Endodermal cell (in vitro differentiated cells): ENCODE results near the gene PTPRE. TPM values are rescaled to one million over a fixed set of nuclear protein-coding genes. Genes with fewer than 3 reads are reported as not detected.

Experiments
- DNase-seq: peaks from one replicate; pipeline ENCODE4 v3.0.0-alpha.2; 2017
- H3K27ac ChIP-seq: 2 replicates; pipeline ENCODE4 v1.5.1; 2013; ENCODE audit warnings: mild to moderate bottlenecking, low read depth, low read length, moderate library complexity
- H3K27me3 ChIP-seq: 2 replicates; pipeline ENCODE4 v1.6.1; 2013; ENCODE audit warnings: mild to moderate bottlenecking, low read length, moderate library complexity; ENCODE audit not compliant: insufficient read depth, control insufficient read depth, poor library complexity, severe bottlenecking
- H3K36me3 ChIP-seq: 2 replicates; pipeline ENCODE4 v1.7.0; 2013; ENCODE audit warnings: mild to moderate bottlenecking, low read length, moderate library complexity; ENCODE audit not compliant: control insufficient read depth, insufficient read depth
- H3K4me1 ChIP-seq: one replicate; pipeline ENCODE4 v1.7.0; 2013; ENCODE audit warnings: low read length; ENCODE audit not compliant: control insufficient read depth, insufficient read depth
- H3K4me3 ChIP-seq: 2 replicates; pipeline ENCODE4 v1.5.1; 2013; ENCODE audit warnings: mild to moderate bottlenecking, low read length, moderate library complexity
- H3K9ac ChIP-seq: 2 replicates; pipeline ENCODE4 v1.6.1; 2013; ENCODE audit warnings: mild to moderate bottlenecking, low read length, moderate library complexity; ENCODE audit not compliant: poor library complexity, severe bottlenecking; ENCODE audit errors: extremely low read depth
- H3K9me3 ChIP-seq: 2 replicates; pipeline ENCODE4 v1.6.1; 2013; ENCODE audit warnings: mild to moderate bottlenecking, low read length, moderate library complexity; ENCODE audit not compliant: control insufficient read depth
- H3K27ac Mint-ChIP-seq: 2 replicates; pipeline ENCODE4 v1.8.0; 2020; ENCODE audit warnings: mixed read lengths
- H3K27me3 Mint-ChIP-seq: 2 replicates; pipeline ENCODE4 v1.8.0; 2021; ENCODE audit warnings: mild to moderate bottlenecking, mixed read lengths; ENCODE audit not compliant: insufficient read depth
- H3K36me3 Mint-ChIP-seq: 2 replicates; pipeline ENCODE4 v1.8.0; 2020; ENCODE audit warnings: low read depth, mixed read lengths
- H3K4me1 Mint-ChIP-seq: 2 replicates; pipeline ENCODE4 v1.8.0; 2020; ENCODE audit warnings: mixed read lengths
- H3K4me3 Mint-ChIP-seq: 2 replicates; pipeline ENCODE4 v1.8.0; 2020; ENCODE audit warnings: mild to moderate bottlenecking, moderate library complexity, mixed read lengths
- H3K9me3 Mint-ChIP-seq: 2 replicates; pipeline ENCODE4 v1.8.0; 2020; ENCODE audit warnings: mild to moderate bottlenecking, mixed read lengths
- WGBS, 2 experiments: methylation state at CpG; one replicate each; pipeline versions ENCODE4 v1.1.5 to v1.1.7; 2013; ENCODE audit warnings: missing lambda C conversion rate in 2 of 2, mixed read lengths in 1 of 2; ENCODE audit not compliant: insufficient coverage in 1 of 2, insufficient read length in 1 of 2; 5-methylcytosine and 5-hydroxymethylcytosine counted together
- total RNA-seq, 2 donors: library from RNA; stranded (reverse); fragmentation: NEBNext Ultra II Directional in 1 of 2; extraction: Animal tissue kit (Norgen Biotek cat#: 25700) in 1 of 2; gene quantifications; 2 replicates in 1 of 2; 3 replicates in 1 of 2; pipeline ENCODE4 v1.2.1, GENCODE V29; 2021
- TF ChIP-seq, protein P1 (sequence below): fragments of 200-600 bp; sonication (generic); conservative IDR thresholded peaks from 2 replicates; pipeline ENCODE4 v1.5.0; 2021; ENCODE audit warnings: antibody characterized with exemption, mild to moderate bottlenecking

PTPRE gene
- total RNA-seq, 2 donors from 2014 or later, result 0.75 to 3.0 TPM

DNA sequence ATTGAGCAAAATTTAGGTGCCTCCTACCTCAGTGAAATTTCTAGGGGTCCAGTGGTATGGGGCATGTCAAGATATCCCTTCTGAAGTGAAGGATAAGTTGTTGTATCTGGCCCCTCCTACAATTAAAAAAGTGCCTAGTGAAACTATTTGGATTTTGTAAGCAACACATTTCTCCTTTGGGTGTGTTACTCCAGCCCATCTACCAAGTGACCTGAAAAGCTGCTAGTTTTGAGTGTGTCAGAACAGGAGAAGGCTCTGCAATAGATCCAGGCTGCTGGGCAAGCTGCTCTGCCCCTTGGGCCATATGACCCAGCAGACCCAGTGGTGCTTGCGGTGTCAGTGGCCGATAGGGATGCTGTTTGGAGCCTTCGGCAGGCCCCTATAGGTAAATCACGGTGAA lies 46.0 kb downstream of the PTPRE start:
- H3K4me1 Mint-ChIP-seq, result no peaks in the 10 kb centered on the region
- no peak for DNase-seq
- no peak overlapping the region for H3K27ac Mint-ChIP-seq
- H3K4me3 Mint-ChIP-seq, result no peak overlapping the region
- H3K27me3 Mint-ChIP-seq, result peaks cover 8% of the 10 kb centered on the region
- TF ChIP-seq, protein P1, sequence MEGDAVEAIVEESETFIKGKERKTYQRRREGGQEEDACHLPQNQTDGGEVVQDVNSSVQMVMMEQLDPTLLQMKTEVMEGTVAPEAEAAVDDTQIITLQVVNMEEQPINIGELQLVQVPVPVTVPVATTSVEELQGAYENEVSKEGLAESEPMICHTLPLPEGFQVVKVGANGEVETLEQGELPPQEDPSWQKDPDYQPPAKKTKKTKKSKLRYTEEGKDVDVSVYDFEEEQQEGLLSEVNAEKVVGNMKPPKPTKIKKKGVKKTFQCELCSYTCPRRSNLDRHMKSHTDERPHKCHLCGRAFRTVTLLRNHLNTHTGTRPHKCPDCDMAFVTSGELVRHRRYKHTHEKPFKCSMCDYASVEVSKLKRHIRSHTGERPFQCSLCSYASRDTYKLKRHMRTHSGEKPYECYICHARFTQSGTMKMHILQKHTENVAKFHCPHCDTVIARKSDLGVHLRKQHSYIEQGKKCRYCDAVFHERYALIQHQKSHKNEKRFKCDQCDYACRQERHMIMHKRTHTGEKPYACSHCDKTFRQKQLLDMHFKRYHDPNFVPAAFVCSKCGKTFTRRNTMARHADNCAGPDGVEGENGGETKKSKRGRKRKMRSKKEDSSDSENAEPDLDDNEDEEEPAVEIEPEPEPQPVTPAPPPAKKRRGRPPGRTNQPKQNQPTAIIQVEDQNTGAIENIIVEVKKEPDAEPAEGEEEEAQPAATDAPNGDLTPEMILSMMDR, result no peak
- WGBS, 2 experiments, result 93 to 96% methylated on average over 4 of the region's 4 CpGs
- H3K27ac ChIP-seq, result no peak overlapping the region
- H3K4me3 ChIP-seq, result no peak overlapping the region
- H3K36me3 Mint-ChIP-seq, result no peaks in the 10 kb centered on the region
- H3K36me3 ChIP-seq, result no peaks in the 10 kb centered on the region
- no peaks in the 10 kb centered on the region for H3K27me3 ChIP-seq
- H3K9ac ChIP-seq, result no peak overlapping the region
- H3K4me1 ChIP-seq, result no peaks in the 10 kb centered on the region
- H3K9me3 Mint-ChIP-seq, result no peaks in the 10 kb centered on the region
- no peaks in the 10 kb centered on the region for H3K9me3 ChIP-seq

DNA sequence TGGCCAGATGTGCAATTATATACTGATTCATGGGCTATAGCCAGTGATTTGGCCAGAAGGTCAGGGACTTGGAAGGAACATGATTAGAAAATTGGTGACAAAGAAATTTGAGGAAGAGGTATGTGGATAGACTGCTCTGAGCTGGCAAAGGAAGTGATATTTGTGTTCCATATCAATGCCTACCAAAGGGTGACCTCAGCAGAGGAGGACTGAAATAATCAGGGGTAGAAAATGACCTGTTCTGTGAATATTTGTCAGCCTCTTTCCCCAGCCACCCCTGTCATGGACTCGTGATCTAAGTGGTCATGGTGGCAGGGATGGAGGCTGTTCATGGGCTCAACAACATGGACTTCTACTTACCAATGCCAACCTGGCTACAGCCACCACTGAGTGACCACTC lies 47.0 kb downstream of the PTPRE start:
- TF ChIP-seq, protein P1, result no peak
- H3K36me3 Mint-ChIP-seq, result no peaks in the 10 kb centered on the region
- H3K4me3 Mint-ChIP-seq, result no peak overlapping the region
- H3K36me3 ChIP-seq, result no peaks in the 10 kb centered on the region
- no peak overlapping the region for H3K9ac ChIP-seq
- H3K4me1 ChIP-seq, result no peaks in the 10 kb centered on the region
- H3K27me3 Mint-ChIP-seq, result peaks cover 8% of the 10 kb centered on the region
- H3K4me1 Mint-ChIP-seq, result no peaks in the 10 kb centered on the region
- no peak overlapping the region for H3K27ac Mint-ChIP-seq
- DNase-seq, result no peak
- no peaks in the 10 kb centered on the region for H3K9me3 ChIP-seq
- WGBS, 2 experiments, result 83 to 91% methylated on average over 1 of the region's 1 CpG
- no peaks in the 10 kb centered on the region for H3K9me3 Mint-ChIP-seq
- H3K4me3 ChIP-seq, result no peak overlapping the region
- H3K27me3 ChIP-seq, result no peaks in the 10 kb centered on the region
- H3K27ac ChIP-seq, result no peak overlapping the region

DNA sequence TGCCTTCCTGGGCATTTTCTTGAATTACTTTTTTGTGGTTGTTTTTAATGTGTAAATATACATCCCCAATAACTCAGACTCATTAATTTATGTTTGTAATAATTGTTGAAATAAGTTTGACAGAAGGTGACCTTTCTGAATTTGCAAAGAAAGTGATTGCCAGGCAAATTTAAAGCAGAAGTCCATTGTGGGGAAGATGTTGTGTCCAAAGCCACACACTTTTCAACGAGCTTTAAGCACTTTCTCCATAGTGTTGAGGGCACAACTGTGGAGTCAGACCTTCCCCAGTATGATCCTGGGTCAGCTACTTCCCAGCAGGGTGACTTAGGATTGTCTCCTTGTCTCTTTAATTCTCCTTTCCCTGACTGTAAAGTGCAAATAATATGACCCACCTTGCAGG lies 52.5 kb downstream of the PTPRE start:
- Mint-ChIP-seq H3K36me3 (no peaks in the 10 kb centered on the region), H3K9me3 (no peaks in the 10 kb centered on the region), H3K27me3 (peaks cover 8% of the 10 kb centered on the region), H3K27ac (no peak overlapping the region), H3K4me3 (no peak overlapping the region), H3K4me1 (no peaks in the 10 kb centered on the region)
- Histone ChIP-seq H3K27ac (no peak overlapping the region), H3K9ac (no peak overlapping the region), H3K36me3 (no peaks in the 10 kb centered on the region), H3K4me3 (no peak overlapping the region), H3K9me3 (no peaks in the 10 kb centered on the region), H3K4me1 (no peaks in the 10 kb centered on the region), H3K27me3 (no peaks in the 10 kb centered on the region)
- no peak for DNase-seq
- WGBS, 2 experiments, result 83 to 88% methylated on average over 1 of the region's 1 CpG
- TF ChIP-seq, protein P1, result no peak
